K562 (cell line): ENCODE results near the gene PLCB3. TPM values are rescaled to one million over a fixed set of nuclear protein-coding genes. Genes with fewer than 3 reads are reported as not detected.

Source experiments
- ARNT ChIP-seq, 2 experiments: fragments of 450-650 bp; IDR thresholded peaks; 2 replicates each; pipeline ENCODE4 v1.6.1; 2016; ENCODE audit warnings: mild to moderate bottlenecking in 1 of 2
- CBX5 ChIP-seq: IDR thresholded peaks from 2 replicates; pipeline ENCODE4 v1.6.1; 2014; ENCODE audit warnings: low read depth, borderline replicate concordance
- ETV1 ChIP-seq: fragments of 450-650 bp; conservative IDR thresholded peaks from 2 replicates; pipeline ENCODE4 v1.6.1; 2016; ENCODE audit warnings: missing genetic modification characterization, control low read depth, low read depth, missing compliant biosample characterization
- FIP1L1 ChIP-seq: fragments of 200-400 bp; formaldehyde crosslinking; IDR thresholded peaks from 2 replicates; pipeline ENCODE4 v1.6.1; 2018; ENCODE audit warnings: mild to moderate bottlenecking, low read depth, low read length; ENCODE audit not compliant: poor library complexity, severe bottlenecking
- FUS ChIP-seq: fragments of 200-400 bp; formaldehyde crosslinking; optimal IDR thresholded peaks from 2 replicates; pipeline ENCODE3; 2017; ENCODE audit warnings: low read depth, low read length
- GTF2B ChIP-seq: IDR thresholded peaks from 2 replicates; pipeline ENCODE4 v1.6.1; 2011; ENCODE audit not compliant: insufficient read length; ENCODE audit errors: extremely low read depth
- HNRNPLL ChIP-seq: fragments of 200-400 bp; formaldehyde crosslinking; IDR thresholded peaks from 2 replicates; pipeline ENCODE4 v1.6.1; 2017; ENCODE audit warnings: low read length, low read depth, mild to moderate bottlenecking; ENCODE audit not compliant: poor library complexity, severe bottlenecking
- KDM1A ChIP-seq, 2 experiments: fragments of 450-650 bp; IDR thresholded peaks; 2 replicates each; pipeline ENCODE4 v1.6.1; 2016; ENCODE audit warnings: mild to moderate bottlenecking in 2 of 2
- MYNN ChIP-seq, 2 experiments: sonication (generic); formaldehyde crosslinking in 1 of 2; IDR thresholded peaks; 2 replicates each; pipeline versions ENCODE4 v1.5.0 to v1.6.1; 2016 to 2020; ENCODE audit warnings: antibody characterized with exemption in 1 of 2, missing genetic modification reagents in 1 of 2
- NR3C1 ChIP-seq: sonication (generic); formaldehyde crosslinking; IDR thresholded peaks from 2 replicates; pipeline ENCODE4 v1.8.1; 2022; ENCODE audit warnings: missing genetic modification reagents
- POLR2B ChIP-seq: fragments of 450-650 bp; IDR thresholded peaks from 2 replicates; pipeline ENCODE4 v1.6.1; 2018; ENCODE audit warnings: low read depth; ENCODE audit not compliant: partially characterized antibody
- PRPF4 ChIP-seq: fragments of 200-400 bp; formaldehyde crosslinking; IDR thresholded peaks from one replicate; pipeline ENCODE4 v1.6.1; 2017; ENCODE audit warnings: low read length, low read depth, mild to moderate bottlenecking; ENCODE audit not compliant: insufficient read depth, poor library complexity, severe bottlenecking
- RBFOX2 ChIP-seq: fragments of 200-400 bp; formaldehyde crosslinking; IDR thresholded peaks from 2 replicates; pipeline ENCODE4 v1.6.1; 2017; ENCODE audit warnings: low read depth, mild to moderate bottlenecking, low read length, moderate library complexity
- SNAPC5 ChIP-seq: fragments of 250-450 bp; sonication (Bioruptor Pico); IDR thresholded peaks from 2 replicates; pipeline ENCODE4 v1.8.0; 2021; ENCODE audit warnings: moderate library complexity, mild to moderate bottlenecking, inconsistent platforms
- SPI1 ChIP-seq: IDR thresholded peaks from 2 replicates; pipeline ENCODE4 v1.6.1; 2011; ENCODE audit warnings: low read depth, low read length, control low read depth, borderline replicate concordance
- STAG1 ChIP-seq: sonication (generic); formaldehyde crosslinking; IDR thresholded peaks from 2 replicates; pipeline ENCODE4 v1.5.0; 2020; ENCODE audit warnings: missing genetic modification reagents, borderline replicate concordance
- STAT6 ChIP-seq: sonication (generic); formaldehyde crosslinking; IDR thresholded peaks from 2 replicates; pipeline ENCODE4 v1.8.1; 2023; ENCODE audit warnings: mild to moderate bottlenecking, missing genetic modification reagents
- TAF1 ChIP-seq: IDR thresholded peaks from 2 replicates; pipeline ENCODE4 v1.6.1; 2011; ENCODE audit warnings: mild to moderate bottlenecking, low read length, moderate library complexity; ENCODE audit not compliant: insufficient read depth, control insufficient read depth, severe bottlenecking; ENCODE audit errors: extremely low read depth
- TAF9B ChIP-seq: fragments of 450-650 bp; IDR thresholded peaks from 2 replicates; pipeline ENCODE4 v1.6.1; 2018; ENCODE audit warnings: mild to moderate bottlenecking; ENCODE audit not compliant: partially characterized antibody
- TCF7 ChIP-seq: sonication (generic); IDR thresholded peaks from 2 replicates; pipeline ENCODE4 v1.6.1; 2016; ENCODE audit warnings: antibody characterized with exemption, borderline replicate concordance
- TGIF2 ChIP-seq: sonication (generic); formaldehyde crosslinking; IDR thresholded peaks from 2 replicates; pipeline ENCODE4 v1.8.1; 2022; ENCODE audit warnings: mild to moderate bottlenecking, missing genetic modification reagents, moderate library complexity
- YBX1 ChIP-seq: fragments of 450-650 bp; IDR thresholded peaks from 2 replicates; pipeline ENCODE4 v1.7.1; 2016; ENCODE audit warnings: mild to moderate bottlenecking
- ZFP36 ChIP-seq: fragments of 150-350 bp; IDR thresholded peaks from 2 replicates; pipeline ENCODE4 v1.6.1; 2018; ENCODE audit warnings: low read length, low read depth; ENCODE audit not compliant: partially characterized antibody
- ZNF277 ChIP-seq: fragments of 250-450 bp; sonication (Bioruptor Pico); IDR thresholded peaks from 2 replicates; pipeline ENCODE4 v1.8.0; 2022; ENCODE audit warnings: inconsistent platforms, mild to moderate bottlenecking, moderate library complexity, borderline replicate concordance
- ZNF778 ChIP-seq: fragments of 450-650 bp; formaldehyde crosslinking; IDR thresholded peaks from 2 replicates; pipeline ENCODE4 v1.4.0; 2020; ENCODE audit warnings: mild to moderate bottlenecking, moderate library complexity
- polyA plus RNA-seq, 8 experiments: library from polyadenylated mRNA; depleted of rRNA in 4 of 8; stranded (reverse) in 5 of 8; unstranded in 3 of 8; fragments of >200 nt; fragmentation: Nextera tagmentation in 2 of 8; fragmentation: Illumina TruSeq in 1 of 8; extraction: Ambion mirVana in 2 of 8; extraction: Trizol in 1 of 8; gene quantifications; 2 replicates each; pipeline versions ENCODE4 v1.2.1 to v1.2.3, GENCODE V29; 2011 to 2014; ENCODE audit warnings: inconsistent platforms in 1 of 8, missing spikeins in 1 of 8
- total RNA-seq, 7 experiments: library from RNA; depleted of rRNA in 6 of 7; stranded (reverse); fragments of >200 nt in 6 of 7; fragmentation: Illumina TruSeq in 2 of 7; extraction: Trizol in 2 of 7; gene quantifications; 2 replicates each; pipeline versions ENCODE4 v1.2.1 to v1.2.3, GENCODE V29; 2011 to 2021; ENCODE audit warnings: low replicate concordance in 1 of 7

The PLCB3 gene
- total and polyA plus RNA-seq, 9 of the 15 experiments (the other 6 are each of a cell fraction or from before 2014, with no cell fraction given), result 0.31 to 44.8 (median 14.6) TPM

DNA sequence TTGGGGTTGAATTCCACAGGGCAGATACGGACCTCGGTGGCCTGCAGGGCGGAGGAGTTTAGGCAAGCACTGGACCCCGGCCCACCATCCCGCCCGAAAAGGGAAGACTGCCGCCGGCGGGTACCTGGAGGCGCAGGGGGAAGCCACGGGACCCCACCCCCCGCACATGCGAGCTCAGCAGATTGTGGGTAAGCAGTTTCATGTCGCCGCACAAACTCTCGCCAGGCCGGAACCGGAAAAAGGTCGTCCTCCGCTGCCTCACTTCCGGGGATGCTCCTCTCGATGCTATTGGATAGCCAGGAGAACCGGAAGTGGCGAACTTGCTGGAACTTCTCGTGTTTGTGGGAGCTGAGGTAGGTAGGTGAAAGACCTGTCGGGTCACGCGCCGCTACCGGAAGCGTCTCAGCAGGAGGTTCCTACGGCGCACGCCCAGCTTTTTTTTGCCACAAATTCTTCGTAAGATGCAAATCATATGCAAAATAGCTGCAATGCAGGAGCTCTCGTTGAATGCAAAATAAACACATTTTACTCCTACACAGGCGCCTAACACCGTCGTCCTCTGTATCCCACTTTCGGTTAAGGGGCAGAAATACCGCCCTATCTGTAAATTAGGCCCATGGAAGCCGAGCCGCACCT lies 66.1 kb downstream of the PLCB3 start, which contains the start of gene TRMT112 (continued):
- TF ChIP-seq TAF9B (no peak), CBX5 (no peak), ZFP36 (no peak), ZNF778 (CRISPR knock-in tag) (no peak), TCF7 (no peak), YBX1 (no peak), STAG1 (CRISPR knock-in tag) (no peak), POLR2B (peak; percentile 86), PRPF4 (no peak), RBFOX2 (peak; percentile 90), STAT6 (CRISPR knock-in tag) (no peak), FUS (no peak), FIP1L1 (no peak), KDM1A (IDR thresholded peaks at IDR 0.05) (no peak), HNRNPLL (no peak), ETV1 (tag) (peak; percentile 95), TGIF2 (CRISPR knock-in tag) (no peak; the same call in 1 of the 2 replicates), NR3C1 (CRISPR knock-in tag) (no peak), ARNT (IDR thresholded peaks at IDR 0.05) (no peak), MYNN (IDR thresholded peaks at IDR 0.05) (no peak), MYNN (CRISPR knock-in tag; IDR thresholded peaks at IDR 0.05) (no peak), GTF2B (no peak), SNAPC5 (CRISPR knock-in tag) (no peak), SPI1 (0 out of 2 replicates have a peak, but pooled peaks have one; percentile 53), ZNF277 (CRISPR knock-in tag) (no peak), TAF1 (peak; percentile 76)
